ENCODE results near the gene OPN1MW3.
"Not testable (repeated sequence)": the region's sequence is repeated elsewhere in the genome, so short reads cannot be mapped to it uniquely, and the experiment has no call there.

GRCh38 chrX:154248076-154248475 is 9.3 kb upstream of the OPN1MW3 start:
- not testable (repeated sequence) for TF ChIP-seq EZH2 (IDR thresholded peaks at IDR 0.05; ENCODE audit: insufficient read depth, poor library complexity, severe bottlenecking); EZH2phosphoT487 (IDR thresholded peaks at IDR 0.05; ENCODE audit: insufficient read depth, low read depth)
